NCI-H345 (cell line): Measurements from ENCODE around the gene DIAPH2.

Experiments
- DNase-seq: peaks from one replicate; lab custom pipeline; 2025; lab: John Stamatoyannopoulos, UW

The DIAPH2 gene

GRCh38 chrX:97189668-97190067, 505.0 kb downstream of the DIAPH2 start:
- DNase-seq = peak; percentile 34

GRCh38 chrX:97199501-97199900, 514.9 kb downstream of the DIAPH2 start:
- DNase-seq = no peak

DNA sequence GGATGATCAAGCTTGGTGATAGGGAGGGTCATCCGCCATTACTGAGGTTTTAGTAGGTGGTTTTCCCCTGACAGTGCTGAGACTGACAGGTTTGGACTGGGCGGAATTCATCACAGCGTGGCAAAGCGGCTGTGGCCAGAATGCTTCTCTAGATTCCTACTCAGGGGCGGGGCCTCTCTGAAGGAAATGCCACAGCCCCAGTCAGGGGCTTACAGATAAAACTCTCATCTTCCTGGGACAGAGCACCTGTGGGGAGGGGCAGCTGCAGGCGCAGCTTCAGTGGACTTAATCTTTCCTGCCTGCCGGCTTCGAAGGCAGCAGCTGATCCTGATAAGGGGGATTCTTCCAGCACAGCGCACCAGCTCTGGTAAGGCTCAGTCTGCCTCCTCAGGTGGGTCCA, 515.8 kb downstream of the DIAPH2 start:
- DNase-seq = no peak

DNA sequence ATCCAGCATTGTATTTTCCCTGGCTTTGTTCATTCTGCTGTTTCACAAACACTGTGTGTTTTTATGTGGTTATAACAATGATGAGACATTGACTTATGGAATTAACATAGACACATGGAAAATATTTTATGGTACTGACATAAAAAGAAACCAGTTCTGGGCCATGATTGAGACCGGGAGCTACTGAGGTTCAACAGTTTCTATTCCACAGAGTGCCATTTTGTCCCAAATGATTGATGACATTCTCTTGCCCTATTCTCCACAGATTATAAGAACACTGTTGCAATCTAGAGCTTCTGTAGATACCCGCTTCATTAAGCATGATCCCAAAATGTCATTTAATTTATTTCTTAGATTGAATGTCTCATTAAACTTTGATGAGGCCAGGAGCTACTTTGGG, 525.9 kb downstream of the DIAPH2 start:
- no peak for DNase-seq

DNA sequence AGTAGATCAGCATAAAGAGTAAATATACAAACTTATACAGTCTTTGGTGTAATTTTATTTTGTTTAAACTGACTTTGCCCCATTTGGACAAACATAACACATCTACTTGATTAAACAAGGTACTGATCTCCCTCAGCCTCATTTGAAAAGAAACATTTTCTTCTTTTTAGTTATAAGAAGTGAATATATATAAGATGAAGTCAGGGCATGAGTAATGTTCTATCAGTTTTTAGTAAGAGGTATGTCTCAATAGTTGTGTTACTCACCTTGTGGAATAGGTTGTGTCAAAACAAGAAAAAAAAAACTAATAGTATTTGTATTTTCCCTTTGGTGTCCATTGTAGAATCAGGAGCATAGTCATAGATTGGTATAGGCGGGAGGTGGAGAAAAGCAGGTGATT, 526.4 kb downstream of the DIAPH2 start:
- no peak for DNase-seq

- no peak for DNase-seq
These were observed 530.5 kb downstream of the DIAPH2 start for GRCh38 chrX:97215186-97215585.

- no peak for DNase-seq
These were observed 539.5 kb downstream of the DIAPH2 start for GRCh38 chrX:97224148-97224547.

DNA sequence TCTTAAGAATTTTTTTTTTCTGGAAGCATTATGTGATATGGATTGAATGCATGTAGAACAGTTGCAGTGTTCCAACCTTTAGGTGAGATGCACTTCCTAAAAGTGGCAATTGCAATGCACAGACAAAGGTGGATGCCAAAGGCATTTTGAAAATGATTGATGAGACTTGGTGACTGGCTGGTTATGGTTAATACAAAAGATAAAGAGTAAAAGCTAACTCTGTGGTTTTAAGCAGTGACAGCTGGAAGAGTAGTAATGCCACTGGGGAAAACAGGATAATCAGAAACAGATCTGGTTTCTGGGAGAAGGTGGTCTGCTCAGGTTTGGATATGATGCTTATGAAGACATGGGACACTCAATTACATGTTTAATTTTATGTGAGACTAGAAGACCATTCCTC, 544.7 kb downstream of the DIAPH2 start:
- no peak for DNase-seq

DNA sequence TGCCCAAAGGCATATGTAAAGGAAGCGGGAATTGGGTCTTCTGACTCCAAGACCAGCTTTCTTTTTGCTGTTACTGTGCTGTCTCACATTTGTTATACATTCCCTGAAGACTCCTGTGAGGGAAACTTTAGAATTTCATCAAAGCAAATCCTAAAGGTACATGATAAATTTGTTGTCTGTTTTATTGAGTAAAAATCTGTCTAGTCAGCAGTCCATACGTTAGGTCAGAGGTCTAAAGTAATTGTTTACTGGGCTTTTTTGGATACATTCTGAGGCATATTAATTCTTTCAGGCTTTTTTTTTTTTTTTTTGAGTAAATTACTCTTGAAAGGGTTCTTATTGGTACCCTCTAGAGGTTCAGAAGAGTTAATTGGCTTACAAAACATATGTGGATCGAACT, 546.3 kb downstream of the DIAPH2 start:
- no peak for DNase-seq

GRCh38 chrX:97234471-97235081, 549.9 kb downstream of the DIAPH2 start:
- no peak for DNase-seq

DNA sequence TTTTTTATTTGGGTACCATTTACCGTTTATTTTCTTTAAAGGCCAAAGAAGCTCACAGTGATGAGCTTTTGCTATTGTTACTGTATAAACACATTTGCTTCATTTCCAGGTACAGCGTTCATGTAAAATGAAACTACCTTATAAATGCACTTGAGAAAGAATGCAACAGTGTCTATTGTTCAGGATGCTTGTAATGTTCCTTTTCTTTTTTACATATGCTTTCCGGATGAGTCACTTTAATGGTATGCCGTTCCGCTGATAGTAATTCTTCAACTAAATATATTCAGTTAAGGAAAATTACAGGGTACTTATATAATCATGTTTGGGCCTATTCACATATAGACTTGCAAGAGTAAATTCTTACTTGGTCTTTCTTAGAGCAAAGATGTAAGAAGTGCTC, 554.0 kb downstream of the DIAPH2 start:
- no peak for DNase-seq

GRCh38 chrX:97252111-97252510, 567.5 kb downstream of the DIAPH2 start:
- DNase-seq = no peak

DNA sequence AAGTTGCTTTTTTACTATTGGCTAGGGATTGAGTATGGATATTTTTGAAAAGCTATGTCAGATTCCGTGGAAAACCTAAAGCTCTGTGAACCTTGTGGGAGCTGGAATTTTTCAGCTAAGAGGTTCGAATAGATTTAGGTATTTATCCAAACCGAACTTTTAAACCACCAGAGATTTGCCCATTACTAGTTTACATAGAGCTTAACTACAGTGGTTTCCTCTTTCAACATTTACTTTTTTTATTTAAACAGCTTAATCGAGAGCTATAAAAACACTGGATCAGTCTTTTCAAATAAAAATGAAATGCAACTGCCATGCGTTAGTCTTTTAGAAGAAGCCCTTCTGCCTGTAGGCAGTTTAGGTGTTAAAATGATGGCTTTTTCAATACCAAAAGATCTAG, 576.0 kb downstream of the DIAPH2 start:
- no peak for DNase-seq

- DNase-seq = no peak
These were observed 581.9 kb downstream of the DIAPH2 start for GRCh38 chrX:97266406-97267121.

- no peak for DNase-seq
These were observed 582.9 kb downstream of the DIAPH2 start for GRCh38 chrX:97267396-97268181.

DNA sequence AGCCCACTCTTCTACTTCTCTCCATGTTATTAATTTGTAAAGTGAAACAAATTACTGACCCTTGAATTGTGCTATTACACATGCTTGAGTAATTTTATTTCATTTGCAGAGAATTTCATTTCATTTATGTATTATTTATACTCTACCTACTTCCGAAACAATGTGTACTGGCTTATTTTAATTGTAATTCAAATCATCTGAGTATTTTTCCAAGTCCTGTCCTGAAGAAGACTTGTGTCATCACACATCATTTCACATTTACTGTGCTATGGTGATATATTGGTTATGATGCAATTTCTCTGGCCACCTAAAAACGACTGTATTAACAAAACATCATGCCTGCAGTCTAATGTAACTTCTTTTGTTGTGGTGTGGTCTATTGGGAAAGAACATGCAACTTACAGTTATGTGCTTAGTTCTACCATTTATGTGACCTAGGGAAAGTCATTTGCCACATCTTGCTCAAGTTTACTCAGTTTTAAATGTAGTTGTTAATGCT, 583.6 kb downstream of the DIAPH2 start:
- DNase-seq = no peak

DNA sequence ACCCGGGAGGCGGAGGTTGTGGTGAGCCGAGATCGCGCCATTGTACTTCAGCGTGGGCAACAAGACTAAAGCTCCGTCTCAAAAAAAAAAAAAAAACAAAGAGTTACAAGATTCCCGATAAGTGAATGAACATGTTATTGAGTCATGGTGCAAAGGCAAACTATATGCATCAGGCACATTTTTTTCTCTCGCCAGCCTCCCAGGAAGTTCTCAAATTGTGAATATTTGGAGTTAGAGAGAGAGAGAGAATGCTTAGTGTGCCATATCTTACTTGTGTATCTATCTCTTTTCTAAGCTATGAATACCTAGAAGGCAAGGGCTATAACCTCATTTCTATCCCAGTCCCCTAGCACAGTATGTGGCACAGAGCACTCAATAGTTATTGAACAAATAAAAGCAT, 599.9 kb downstream of the DIAPH2 start:
- no peak for DNase-seq

DNA sequence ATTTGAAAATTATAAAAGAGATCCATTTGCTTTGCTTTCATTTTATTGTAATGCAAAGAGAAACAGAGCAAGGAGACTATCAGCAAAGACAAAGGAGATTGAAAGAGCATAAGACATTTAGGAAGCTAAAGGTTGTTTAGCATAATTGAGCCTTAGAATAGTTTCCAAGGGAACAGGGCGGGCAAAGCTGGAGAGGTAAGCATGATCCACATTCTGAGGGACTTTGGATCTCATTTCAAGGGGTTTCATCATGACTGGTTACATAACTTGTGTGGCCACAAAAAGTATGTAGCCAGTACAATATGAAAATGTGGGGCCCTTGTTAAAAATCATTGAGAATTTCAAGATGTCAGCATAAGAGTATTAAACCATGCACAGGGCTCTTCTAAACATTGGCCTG, 605.6 kb downstream of the DIAPH2 start:
- DNase-seq = no peak

- no peak for DNase-seq
These were observed 609.4 kb downstream of the DIAPH2 start for GRCh38 chrX:97294041-97294440.

DNA sequence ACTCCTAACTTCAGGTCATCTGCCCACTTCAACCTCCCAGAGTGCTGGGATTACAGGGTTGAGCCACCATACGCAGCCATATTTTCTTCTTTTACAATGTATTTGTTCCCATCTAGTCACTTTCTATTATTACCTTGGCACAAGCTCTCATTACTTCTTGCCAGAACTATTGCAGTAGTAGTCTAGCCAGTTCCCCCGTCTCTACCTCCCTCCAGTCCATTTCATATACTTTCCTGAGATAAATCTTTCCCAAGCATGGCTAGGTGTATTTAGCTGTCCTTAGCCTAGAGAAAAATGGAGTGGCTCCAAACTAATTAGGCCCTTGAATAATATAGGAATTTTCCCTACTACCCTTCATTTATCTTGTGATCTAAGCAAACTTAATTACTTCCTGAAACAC, 611.3 kb downstream of the DIAPH2 start:
- no peak for DNase-seq

- no peak for DNase-seq
These were observed 622.3 kb downstream of the DIAPH2 start for GRCh38 chrX:97306771-97307470.

- no peak for DNase-seq
These were observed 623.5 kb downstream of the DIAPH2 start for GRCh38 chrX:97308171-97308570.
